Tibial nerve (tissue), 4 donors: ENCODE data around the gene ARAP1. TPM values are rescaled to one million over a fixed set of nuclear protein-coding genes. Genes with fewer than 3 reads are reported as not detected.

ENCODE experiments used
- DNase-seq, 2 donors: peaks; one replicate each; pipeline ENCODE4 v3.0.0-alpha.2; 2019; ENCODE audit warnings: low spot score in 2 of 2
- H3K27ac ChIP-seq, 4 donors: fragments of 200-600 bp; sonication (generic) in 3 of 4; one replicate each; pipeline ENCODE4 v1.5.1; 2017 to 2019; ENCODE audit warnings: mild to moderate bottlenecking in 1 of 4
- H3K27me3 ChIP-seq, 2 donors: fragments of 200-600 bp; sonication (generic) in 1 of 2; one replicate each; pipeline versions ENCODE4 v1.5.1 to v1.6.0; 2017 to 2019
- H3K36me3 ChIP-seq, 3 donors: fragments of 200-600 bp; sonication (generic); one replicate each; pipeline ENCODE4 v1.5.1; 2018 to 2019
- H3K4me1 ChIP-seq, 4 donors: fragments of 200-600 bp; sonication (generic) in 3 of 4; one replicate each; pipeline ENCODE4 v1.5.1; 2017 to 2019
- H3K4me3 ChIP-seq, 4 donors: fragments of 200-600 bp; sonication (generic) in 3 of 4; one replicate each; pipeline ENCODE4 v1.5.1; 2017 to 2019; ENCODE audit warnings: mild to moderate bottlenecking in 1 of 4, moderate library complexity in 1 of 4
- H3K9me3 ChIP-seq, 4 donors: fragments of 200-600 bp; sonication (generic) in 3 of 4; one replicate each; pipeline ENCODE4 v1.5.1; 2017 to 2019
- EP300 ChIP-seq, 2 donors: sonication (generic); formaldehyde crosslinking; IDR thresholded peaks; one replicate each; pipeline ENCODE4 v1.6.1; 2017; ENCODE audit warnings: antibody characterized with exemption in 2 of 2, mild to moderate bottlenecking in 1 of 2
- POLR2A ChIP-seq, 2 donors: fragments of 450-650 bp; IDR thresholded peaks; one replicate each; pipeline ENCODE4 v1.6.1; 2017; ENCODE audit warnings: antibody characterized with exemption in 2 of 2, mild to moderate bottlenecking in 2 of 2, moderate library complexity in 2 of 2
- WGBS, 2 donors: methylation state at CpG; one replicate each; pipeline ENCODE4 v1.1.5; 2018; 5-methylcytosine and 5-hydroxymethylcytosine counted together
- total RNA-seq, 4 donors: library from RNA; depleted of rRNA; stranded (reverse); fragments of >200 nt; gene quantifications; one replicate each; pipeline ENCODE4 v1.1.0, GENCODE V29; 2016
- TF ChIP-seq, protein P1 (sequence below), 5 experiments: fragments of 200-600 bp in 3 of 5; fragments of 450-650 bp in 2 of 5; sonication (generic) in 3 of 5; IDR thresholded peaks; one replicate each; pipeline ENCODE4 v1.5.1; 2016 to 2019; ENCODE audit warnings: antibody characterized with exemption in 5 of 5, mild to moderate bottlenecking in 3 of 5, moderate library complexity in 2 of 5

ARAP1 gene
- total RNA-seq, 4 donors from 2014 or later, result 104 to 151 (median 149) TPM

DNA sequence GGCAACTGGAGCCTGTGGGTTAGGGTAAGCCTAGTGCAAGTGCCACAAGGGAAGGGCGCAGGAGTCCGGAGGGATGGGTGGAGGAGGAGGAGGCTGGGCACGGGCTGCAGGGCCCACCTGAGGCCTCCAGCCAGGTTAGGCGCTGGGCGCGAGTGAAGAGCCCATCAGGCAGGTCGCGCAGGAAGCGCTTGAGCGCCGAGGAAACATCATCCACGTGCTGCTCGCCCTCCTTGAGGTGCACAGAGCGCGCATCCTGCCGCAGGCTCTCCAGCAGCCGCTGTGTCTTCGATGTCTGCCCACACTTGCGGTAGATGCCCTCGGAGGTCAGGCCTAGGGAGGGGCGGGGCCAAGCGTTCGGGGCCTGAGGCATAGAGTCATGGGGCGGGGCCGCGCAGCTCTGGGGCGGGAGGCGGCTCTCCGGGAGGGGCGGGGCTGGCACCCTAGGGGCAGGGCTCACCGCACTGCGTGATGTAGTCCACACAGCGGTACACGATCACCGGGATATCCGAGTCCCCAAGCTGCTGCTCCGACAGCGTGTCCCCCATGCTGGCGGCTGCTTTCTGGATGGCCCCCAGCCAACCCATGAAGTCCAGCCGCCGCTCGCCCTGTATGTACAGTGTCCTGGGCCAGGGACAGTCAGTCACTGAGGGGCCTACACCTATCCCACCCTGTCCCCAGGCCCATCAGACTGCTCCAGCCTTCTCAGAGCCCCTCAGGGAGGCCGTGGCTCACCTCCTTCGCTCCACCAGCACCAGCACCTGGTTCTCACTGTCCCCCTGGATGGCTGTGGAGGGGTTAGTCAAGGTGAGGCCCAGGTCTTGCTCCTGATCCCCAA, 55.1 kb downstream of the ARAP1 start:
- Histone ChIP-seq H3K9me3 (no peaks in the 10 kb centered on the region), H3K4me1 (peaks cover 0 to 29% (median 7%) of the 10 kb centered on the region in 4 donors), H3K36me3 (peaks cover 5 to 99% (median 42%) of the 10 kb centered on the region in 3 donors), H3K4me3 (no peak overlapping the region), H3K27ac (peak overlapping the region in 3 of 4 donors; percentile 16 to 81 (median 63)), H3K27me3 (no peaks in the 10 kb centered on the region)
- TF ChIP-seq, protein P1, sequence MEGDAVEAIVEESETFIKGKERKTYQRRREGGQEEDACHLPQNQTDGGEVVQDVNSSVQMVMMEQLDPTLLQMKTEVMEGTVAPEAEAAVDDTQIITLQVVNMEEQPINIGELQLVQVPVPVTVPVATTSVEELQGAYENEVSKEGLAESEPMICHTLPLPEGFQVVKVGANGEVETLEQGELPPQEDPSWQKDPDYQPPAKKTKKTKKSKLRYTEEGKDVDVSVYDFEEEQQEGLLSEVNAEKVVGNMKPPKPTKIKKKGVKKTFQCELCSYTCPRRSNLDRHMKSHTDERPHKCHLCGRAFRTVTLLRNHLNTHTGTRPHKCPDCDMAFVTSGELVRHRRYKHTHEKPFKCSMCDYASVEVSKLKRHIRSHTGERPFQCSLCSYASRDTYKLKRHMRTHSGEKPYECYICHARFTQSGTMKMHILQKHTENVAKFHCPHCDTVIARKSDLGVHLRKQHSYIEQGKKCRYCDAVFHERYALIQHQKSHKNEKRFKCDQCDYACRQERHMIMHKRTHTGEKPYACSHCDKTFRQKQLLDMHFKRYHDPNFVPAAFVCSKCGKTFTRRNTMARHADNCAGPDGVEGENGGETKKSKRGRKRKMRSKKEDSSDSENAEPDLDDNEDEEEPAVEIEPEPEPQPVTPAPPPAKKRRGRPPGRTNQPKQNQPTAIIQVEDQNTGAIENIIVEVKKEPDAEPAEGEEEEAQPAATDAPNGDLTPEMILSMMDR (IDR thresholded peaks at IDR 0.05), result no peak
- TF ChIP-seq EP300 (IDR thresholded peaks at IDR 0.05) (no peak), POLR2A (IDR thresholded peaks at IDR 0.05) (no peak)
- peak; percentile 64 to 75 for DNase-seq
- WGBS, 2 donors, result 70 to 75% methylated on average over 34 to 35 of the region's 44 CpGs

DNA sequence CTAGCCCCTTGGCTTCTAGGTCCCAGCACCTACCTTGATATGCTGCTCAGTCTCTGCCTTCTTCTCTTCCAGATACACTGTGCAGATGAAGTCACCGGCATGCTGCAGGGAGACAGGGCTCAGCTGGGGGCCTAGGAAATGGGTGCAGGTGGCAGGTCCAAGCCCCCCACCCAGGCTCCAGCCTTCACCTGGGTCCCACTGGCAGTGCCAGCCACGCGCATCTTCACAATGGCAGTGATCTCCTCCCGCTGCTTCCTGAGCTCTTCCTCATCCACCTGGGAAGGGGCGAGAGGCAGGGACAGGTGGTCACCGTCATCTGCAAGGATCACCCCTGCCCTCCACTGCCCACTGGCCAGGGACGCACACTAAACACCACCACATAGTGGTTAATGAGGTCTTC, 56.9 kb downstream of the ARAP1 start:
- H3K27me3 ChIP-seq, result no peaks in the 10 kb centered on the region
- peaks cover 0 to 16% (median 7%) of the 10 kb centered on the region in 4 donors for H3K4me1 ChIP-seq
- DNase-seq, result no peak
- no peaks in the 10 kb centered on the region for H3K9me3 ChIP-seq
- no peak overlapping the region for H3K27ac ChIP-seq
- WGBS, 2 donors, result 89 to 90% methylated on average over 1 to 7 of the region's 7 CpGs
- H3K36me3 ChIP-seq, result peaks cover 5 to 99% (median 55%) of the 10 kb centered on the region in 3 donors
- no peak overlapping the region for H3K4me3 ChIP-seq
- TF ChIP-seq POLR2A (IDR thresholded peaks at IDR 0.05), result no peak
- TF ChIP-seq EP300 (IDR thresholded peaks at IDR 0.05), result no peak
- TF ChIP-seq, protein P1 (IDR thresholded peaks at IDR 0.05), result no peak

DNA sequence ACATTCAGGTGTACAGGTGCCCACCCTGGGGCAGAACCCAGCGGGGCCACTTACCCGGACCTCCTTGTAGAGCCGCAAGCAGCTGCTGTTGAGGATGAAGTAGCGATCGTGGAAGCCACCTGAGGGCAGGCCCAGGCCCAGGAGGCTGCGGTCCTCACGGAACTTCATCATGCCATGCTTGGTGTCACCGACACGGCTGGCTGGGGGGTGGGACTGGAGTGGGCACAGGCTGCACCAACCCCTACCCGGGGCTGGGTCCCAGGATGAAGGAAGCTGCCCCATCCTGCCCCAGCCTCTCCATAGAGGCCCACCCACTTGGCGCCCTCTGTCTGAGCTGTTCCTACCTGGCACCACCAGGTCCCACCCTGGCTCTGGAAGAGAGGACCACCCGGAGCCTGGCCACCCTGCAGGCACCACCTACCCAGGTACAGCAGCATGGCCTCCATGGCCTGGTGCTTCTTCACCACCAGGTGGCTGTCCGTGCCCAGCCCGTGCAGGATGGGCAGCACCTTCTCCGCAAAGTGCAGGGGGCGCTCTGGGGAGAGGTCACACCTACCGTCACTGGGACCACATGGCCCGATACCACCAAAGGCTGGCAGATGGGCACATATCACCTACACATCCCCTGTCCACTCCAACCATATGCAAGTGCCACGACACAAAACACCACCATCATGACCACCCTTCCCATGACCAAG, 58.8 kb downstream of the ARAP1 start:
- 92 to 93% methylated on average over 11 to 19 of the region's 19 CpGs for WGBS, 2 donors
- Histone ChIP-seq H3K27ac (no peak overlapping the region), H3K4me3 (no peak overlapping the region), H3K9me3 (no peaks in the 10 kb centered on the region), H3K27me3 (no peaks in the 10 kb centered on the region), H3K36me3 (peaks cover 5 to 100% (median 55%) of the 10 kb centered on the region in 3 donors), H3K4me1 (peaks cover 0 to 16% (median 7%) of the 10 kb centered on the region in 4 donors)
- no peak for TF ChIP-seq POLR2A (IDR thresholded peaks at IDR 0.05)
- TF ChIP-seq, protein P1 (IDR thresholded peaks at IDR 0.05), result no peak
- TF ChIP-seq EP300 (IDR thresholded peaks at IDR 0.05), result no peak
- DNase-seq, result no peak

DNA sequence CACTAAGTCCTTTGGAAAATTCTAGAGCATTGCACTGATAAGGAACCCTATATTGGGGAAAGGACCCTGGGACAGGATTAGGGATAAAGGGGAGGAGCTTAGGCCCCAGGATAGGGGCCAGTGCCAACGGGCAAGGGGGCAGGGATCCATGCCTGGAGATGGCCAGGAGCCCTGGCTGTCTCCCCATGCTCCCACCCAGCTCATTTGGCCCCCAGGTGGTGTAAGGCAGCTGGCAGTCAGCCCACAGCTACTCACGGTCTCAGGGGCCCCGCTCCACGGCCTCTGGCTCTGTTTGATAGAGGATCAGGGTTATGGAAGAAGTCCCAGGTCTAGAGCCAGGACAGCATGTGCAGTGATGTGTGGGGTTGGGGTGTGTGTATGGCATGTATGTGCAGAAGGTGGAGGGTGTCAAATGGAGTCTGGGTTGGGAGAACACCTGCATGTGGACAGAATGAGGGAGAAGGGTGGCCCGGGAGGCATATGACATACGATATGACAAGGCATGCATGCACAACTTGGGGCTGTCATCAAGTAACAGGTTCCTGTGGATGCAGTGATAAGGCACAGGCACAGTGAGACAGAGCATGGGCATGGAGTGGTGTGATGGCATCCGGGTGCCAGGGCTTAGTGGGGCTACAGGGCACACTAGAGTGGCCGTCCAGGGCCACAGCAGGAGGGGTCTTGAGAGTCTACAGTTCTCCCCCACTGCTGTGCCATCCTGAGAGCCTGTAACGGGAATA, 59.5 kb downstream of the ARAP1 start:
- Histone ChIP-seq H3K4me1 (peaks cover 0 to 14% (median 5%) of the 10 kb centered on the region in 4 donors), H3K4me3 (no peak overlapping the region), H3K27ac (no peak overlapping the region), H3K9me3 (no peaks in the 10 kb centered on the region), H3K27me3 (no peaks in the 10 kb centered on the region), H3K36me3 (peaks cover 5 to 100% (median 60%) of the 10 kb centered on the region in 3 donors)
- WGBS, 2 donors, result 73 to 74% methylated on average over 8 to 9 of the region's 9 CpGs
- no peak for DNase-seq
- TF ChIP-seq, protein P1 (IDR thresholded peaks at IDR 0.05), result no peak
- TF ChIP-seq EP300 (IDR thresholded peaks at IDR 0.05) (no peak), POLR2A (IDR thresholded peaks at IDR 0.05) (no peak)
